Activated T-helper 1 cell treated with anti-CD3 and anti-CD28 coated beads, Interleukin-12 subunit alpha, Interleukin-12 subunit beta, Interleukin-2, Interleukin-4 antibody, amounts not matched to agents 30 ng/mL and 10 ng/mL and 1 ng/mL, durations not matched to agents 14 hours and 24 hours and 36 hours (primary cell): ENCODE measurements around the gene KLK8. TPM values are rescaled to one million over a fixed set of nuclear protein-coding genes. Genes with fewer than 3 reads are reported as not detected.

Source experiments
- DNase-seq: peaks from one replicate; pipeline ENCODE4 v3.0.0; 2021; ENCODE audit warnings: low spot score
- H3K27ac Mint-ChIP-seq: one replicate; pipeline ENCODE4 v1.8.0; 2021; ENCODE audit warnings: mild to moderate bottlenecking, mixed read lengths
- H3K27me3 Mint-ChIP-seq: one replicate; pipeline ENCODE4 v1.8.0; 2022; ENCODE audit warnings: mild to moderate bottlenecking, moderate library complexity, mixed read lengths; ENCODE audit not compliant: insufficient read depth
- H3K36me3 Mint-ChIP-seq: one replicate; pipeline ENCODE4 v1.8.0; 2021; ENCODE audit warnings: low read depth, mixed read lengths
- H3K4me1 Mint-ChIP-seq: one replicate; pipeline ENCODE4 v1.8.0; 2021; ENCODE audit warnings: low read depth, mixed read lengths
- H3K4me3 Mint-ChIP-seq: one replicate; pipeline ENCODE4 v1.8.0; 2021; ENCODE audit warnings: mild to moderate bottlenecking, moderate library complexity, mixed read lengths
- H3K9me3 Mint-ChIP-seq: one replicate; pipeline ENCODE4 v1.8.0; 2021; ENCODE audit warnings: mixed read lengths
- intact Hi-C: fragments of 100-400 bp; cut with micrococcal nuclease; formaldehyde crosslinking; loops from one replicate; pipeline ENCODE4 v1.15.1; 2024
- total RNA-seq: library from RNA; stranded (reverse); gene quantifications from 2 replicates; pipeline ENCODE4 v1.2.3, GENCODE V29; 2022

KLK8 gene
- total RNA-seq, 1 donor from 2014 or later = not detected

- peaks cover 28% of the 10 kb centered on the region for H3K27me3 Mint-ChIP-seq
- no peak overlapping the region for H3K4me3 Mint-ChIP-seq
- DNase-seq = no peak
- no peaks in the 10 kb centered on the region for H3K4me1 Mint-ChIP-seq
- intact Hi-C loops = no loop called here
- H3K36me3 Mint-ChIP-seq = peaks cover 2% of the 10 kb centered on the region
- H3K9me3 Mint-ChIP-seq = no peaks in the 10 kb centered on the region
- no peak overlapping the region for H3K27ac Mint-ChIP-seq
Measured at GRCh38 chr19:51012661-51013190, 11.3 kb upstream of the KLK8 start.

- H3K4me3 Mint-ChIP-seq = no peak overlapping the region
- intact Hi-C loops = no loop called here
- no peak for DNase-seq
- H3K36me3 Mint-ChIP-seq = no peaks in the 10 kb centered on the region
- H3K9me3 Mint-ChIP-seq = no peaks in the 10 kb centered on the region
- H3K27ac Mint-ChIP-seq = no peak overlapping the region
- H3K27me3 Mint-ChIP-seq = peaks cover 8% of the 10 kb centered on the region
- H3K4me1 Mint-ChIP-seq = no peaks in the 10 kb centered on the region
Measured at GRCh38 chr19:51010066-51010795, 8.8 kb upstream of the KLK8 start.

- H3K36me3 Mint-ChIP-seq = no peaks in the 10 kb centered on the region
- no peak overlapping the region for H3K27ac Mint-ChIP-seq
- H3K9me3 Mint-ChIP-seq = no peaks in the 10 kb centered on the region
- no peak overlapping the region for H3K4me3 Mint-ChIP-seq
- no peaks in the 10 kb centered on the region for H3K27me3 Mint-ChIP-seq
- no peaks in the 10 kb centered on the region for H3K4me1 Mint-ChIP-seq
- intact Hi-C loops = no loop called here
- DNase-seq = no peak
Measured at GRCh38 chr19:51009061-51009891, 7.9 kb upstream of the KLK8 start.

GRCh38 chr19:51007488-51007887 lies 6.1 kb upstream of the KLK8 start:
- Mint-ChIP-seq H3K4me3 (no peak overlapping the region), H3K36me3 (no peaks in the 10 kb centered on the region), H3K27ac (no peak overlapping the region), H3K9me3 (no peaks in the 10 kb centered on the region), H3K27me3 (no peaks in the 10 kb centered on the region), H3K4me1 (no peaks in the 10 kb centered on the region)
- intact Hi-C loops = no loop called here
- no peak for DNase-seq

- intact Hi-C loops = no loop called here
- H3K36me3 Mint-ChIP-seq = no peaks in the 10 kb centered on the region
- no peak overlapping the region for H3K4me3 Mint-ChIP-seq
- H3K9me3 Mint-ChIP-seq = no peaks in the 10 kb centered on the region
- peaks cover 3% of the 10 kb centered on the region for H3K27me3 Mint-ChIP-seq
- no peak overlapping the region for H3K27ac Mint-ChIP-seq
- H3K4me1 Mint-ChIP-seq = no peaks in the 10 kb centered on the region
- DNase-seq = no peak
Measured at GRCh38 chr19:51006406-51006805, 5.0 kb upstream of the KLK8 start.

- no peak overlapping the region for H3K4me3 Mint-ChIP-seq
- H3K9me3 Mint-ChIP-seq = no peaks in the 10 kb centered on the region
- H3K27me3 Mint-ChIP-seq = peaks cover 5% of the 10 kb centered on the region
- no peak for DNase-seq
- H3K4me1 Mint-ChIP-seq = no peaks in the 10 kb centered on the region
- no peak overlapping the region for H3K27ac Mint-ChIP-seq
- H3K36me3 Mint-ChIP-seq = no peaks in the 10 kb centered on the region
- intact Hi-C loops = no loop called here
Measured at GRCh38 chr19:51005248-51005647, 3.8 kb upstream of the KLK8 start.

GRCh38 chr19:51003316-51003715 lies 1.9 kb upstream of the KLK8 start:
- Mint-ChIP-seq H3K36me3 (no peaks in the 10 kb centered on the region), H3K27ac (no peak overlapping the region), H3K4me3 (no peak overlapping the region), H3K4me1 (no peaks in the 10 kb centered on the region), H3K9me3 (no peaks in the 10 kb centered on the region), H3K27me3 (peaks cover 5% of the 10 kb centered on the region)
- DNase-seq = no peak
- intact Hi-C loops = no loop called here

- intact Hi-C loops = no loop called here
- Mint-ChIP-seq H3K27ac (no peak overlapping the region), H3K4me1 (no peaks in the 10 kb centered on the region), H3K36me3 (no peaks in the 10 kb centered on the region), H3K27me3 (peaks cover 5% of the 10 kb centered on the region), H3K4me3 (no peak overlapping the region), H3K9me3 (no peaks in the 10 kb centered on the region)
- DNase-seq = no peak
Measured at GRCh38 chr19:51002542-51003311, 1.3 kb upstream of the KLK8 start.

- intact Hi-C loops = no loop called here
- Mint-ChIP-seq H3K4me1 (no peaks in the 10 kb centered on the region), H3K9me3 (no peaks in the 10 kb centered on the region), H3K4me3 (no peak overlapping the region), H3K36me3 (no peaks in the 10 kb centered on the region), H3K27me3 (peaks cover 5% of the 10 kb centered on the region), H3K27ac (no peak overlapping the region)
- no peak for DNase-seq
Measured at GRCh38 chr19:51002089-51002532, 707 bp upstream of the KLK8 start.

GRCh38 chr19:51000981-51001380 lies 423 bp downstream of the KLK8 start:
- DNase-seq = no peak
- intact Hi-C loops = no loop called here
- Mint-ChIP-seq H3K27me3 (peaks cover 5% of the 10 kb centered on the region), H3K4me1 (no peaks in the 10 kb centered on the region), H3K4me3 (no peak overlapping the region), H3K9me3 (no peaks in the 10 kb centered on the region), H3K27ac (no peak overlapping the region), H3K36me3 (no peaks in the 10 kb centered on the region)

GRCh38 chr19:51000426-51000825 lies 978 bp downstream of the KLK8 start:
- Mint-ChIP-seq H3K36me3 (no peaks in the 10 kb centered on the region), H3K27me3 (peaks cover 5% of the 10 kb centered on the region), H3K9me3 (no peaks in the 10 kb centered on the region), H3K27ac (no peak overlapping the region), H3K4me1 (no peaks in the 10 kb centered on the region), H3K4me3 (no peak overlapping the region)
- intact Hi-C loops = no loop called here
- DNase-seq = no peak

GRCh38 chr19:50998686-50999085 lies 2.7 kb downstream of the KLK8 start:
- intact Hi-C loops = no loop called here
- no peak overlapping the region for H3K27ac Mint-ChIP-seq
- no peaks in the 10 kb centered on the region for H3K4me1 Mint-ChIP-seq
- H3K36me3 Mint-ChIP-seq = no peaks in the 10 kb centered on the region
- H3K4me3 Mint-ChIP-seq = no peak overlapping the region
- DNase-seq = no peak
- no peaks in the 10 kb centered on the region for H3K9me3 Mint-ChIP-seq
- H3K27me3 Mint-ChIP-seq = peaks cover 5% of the 10 kb centered on the region

GRCh38 chr19:50998061-50998460 lies 3.3 kb downstream of the KLK8 start:
- H3K4me1 Mint-ChIP-seq = no peaks in the 10 kb centered on the region
- intact Hi-C loops = no loop called here
- no peaks in the 10 kb centered on the region for H3K9me3 Mint-ChIP-seq
- H3K27me3 Mint-ChIP-seq = peaks cover 5% of the 10 kb centered on the region
- H3K36me3 Mint-ChIP-seq = no peaks in the 10 kb centered on the region
- DNase-seq = no peak
- H3K4me3 Mint-ChIP-seq = no peak overlapping the region
- H3K27ac Mint-ChIP-seq = no peak overlapping the region
